DOHH2 (cell line): Measurements from ENCODE around the gene AP3S2.
"Not testable (repeated sequence)": the region's sequence is repeated elsewhere in the genome, so short reads cannot be mapped to it uniquely, and the experiment has no call there.

Experiments
- H3F3A ChIP-seq: fragments of 200-600 bp; sonication (generic), shearing (Covaris generic); 2 replicates; pipeline ENCODE4 v1.6.0; 2016; ENCODE audit warnings: antibody characterized with exemption, mild to moderate bottlenecking; ENCODE audit not compliant: control insufficient read depth, insufficient read depth
- H3K27ac ChIP-seq: fragments of 200-600 bp; sonication (generic); 2 replicates; pipeline ENCODE4 v1.5.1; 2014; ENCODE audit warnings: low read depth, mild to moderate bottlenecking, low read length, moderate library complexity
- H3K27me3 ChIP-seq: fragments of 200-600 bp; sonication (generic); 2 replicates; pipeline ENCODE4 v1.6.1; 2014; ENCODE audit warnings: mild to moderate bottlenecking, low read length, mixed read lengths; ENCODE audit not compliant: control insufficient read depth
- H3K36me3 ChIP-seq: fragments of 200-600 bp; sonication (generic); 2 replicates; pipeline ENCODE4 v1.6.1; 2014; ENCODE audit warnings: mild to moderate bottlenecking, low read length, moderate library complexity, mixed read lengths; ENCODE audit not compliant: control insufficient read depth
- H3K4me1 ChIP-seq: fragments of 200-600 bp; sonication (generic); 2 replicates; pipeline ENCODE4 v1.6.1; 2014; ENCODE audit warnings: mild to moderate bottlenecking, low read length, mixed read lengths; ENCODE audit not compliant: control insufficient read depth
- H3K4me2 ChIP-seq: fragments of 200-600 bp; sonication (generic); 2 replicates; pipeline ENCODE4 v1.6.0; 2014; ENCODE audit warnings: mild to moderate bottlenecking, low read length, moderate library complexity
- H3K4me3 ChIP-seq: fragments of 200-600 bp; sonication (generic); 2 replicates; pipeline ENCODE4 v1.5.1; 2014; ENCODE audit warnings: mild to moderate bottlenecking, low read length, mixed read lengths
- H3K79me2 ChIP-seq: fragments of 200-600 bp; sonication (generic); 2 replicates; pipeline ENCODE4 v1.6.1; 2014; ENCODE audit warnings: mild to moderate bottlenecking, low read length, mixed read lengths; ENCODE audit not compliant: control insufficient read depth
- H3K9me2 ChIP-seq: fragments of 200-600 bp; sonication (generic); replicated peaks from 2 replicates; pipeline ENCODE4 v1.6.1; 2014; ENCODE audit warnings: mild to moderate bottlenecking, low read length, mixed read lengths; ENCODE audit not compliant: control insufficient read depth
- H3K9me3 ChIP-seq: fragments of 200-600 bp; sonication (generic); 2 replicates; pipeline ENCODE4 v1.6.1; 2014; ENCODE audit warnings: antibody characterized with exemption, low read length, mixed read lengths; ENCODE audit not compliant: control insufficient read depth, insufficient read depth
- H4K20me1 ChIP-seq: fragments of 200-600 bp; sonication (generic); 2 replicates; pipeline ENCODE4 v1.6.0; 2014; ENCODE audit warnings: low read depth, mild to moderate bottlenecking, antibody characterized with exemption, low read length, moderate library complexity; ENCODE audit not compliant: control insufficient read depth, insufficient read depth
- CTCF ChIP-seq: fragments of 200-600 bp; sonication (generic); IDR thresholded peaks from one replicate; pipeline ENCODE4 v1.5.1; 2014; ENCODE audit warnings: antibody characterized with exemption, mild to moderate bottlenecking, low read depth, low read length; ENCODE audit not compliant: poor library complexity, severe bottlenecking
- EZH2phosphoT487 ChIP-seq: fragments of 200-600 bp; sonication (generic); IDR thresholded peaks from 2 replicates; pipeline ENCODE4 v1.6.1; 2017; ENCODE audit warnings: borderline replicate concordance, mild to moderate bottlenecking, antibody characterized with exemption, low read length, moderate library complexity, mixed read lengths

Gene AP3S2

GRCh38 chr15:89783111-89783860 is 110.5 kb downstream of the AP3S2 start:
- H3K79me2 ChIP-seq = no peaks in the 10 kb centered on the region
- no peaks in the 10 kb centered on the region for H3F3A ChIP-seq
- H3K9me2 ChIP-seq = no peaks in the 10 kb centered on the region
- H3K27me3 ChIP-seq = no peaks in the 10 kb centered on the region; the same call in none of the 2 replicates
- no peak overlapping the region for H3K4me3 ChIP-seq
- H3K4me1 ChIP-seq = no peaks in the 10 kb centered on the region
- H3K4me2 ChIP-seq = no peak overlapping the region
- TF ChIP-seq EZH2phosphoT487 (no peak), CTCF (no peak)
- no peaks in the 10 kb centered on the region for H4K20me1 ChIP-seq
- no peaks in the 10 kb centered on the region for H3K9me3 ChIP-seq
- no peak overlapping the region for H3K27ac ChIP-seq
- no peaks in the 10 kb centered on the region for H3K36me3 ChIP-seq

- not testable (repeated sequence) for H3K4me3 ChIP-seq, H3K4me2 ChIP-seq, H3K27ac ChIP-seq, H3K79me2 ChIP-seq, H3K9me2 ChIP-seq, H3K4me1 ChIP-seq, H4K20me1 ChIP-seq, H3K9me3 ChIP-seq, H3K36me3 ChIP-seq, H3K27me3 ChIP-seq, H3F3A ChIP-seq
Observed at GRCh38 chr15:89782619-89782950, 111.2 kb downstream of the AP3S2 start.

GRCh38 chr15:89781891-89782618 is 111.7 kb downstream of the AP3S2 start:
- Histone ChIP-seq H3K27ac (no peak overlapping the region), H3F3A (no peaks in the 10 kb centered on the region), H3K4me2 (no peak overlapping the region), H3K4me1 (no peaks in the 10 kb centered on the region), H3K79me2 (no peaks in the 10 kb centered on the region), H3K4me3 (no peak overlapping the region), H3K36me3 (no peaks in the 10 kb centered on the region), H3K9me2 (no peaks in the 10 kb centered on the region), H3K9me3 (no peaks in the 10 kb centered on the region), H3K27me3 (no peaks in the 10 kb centered on the region; the same call in none of the 2 replicates), H4K20me1 (no peaks in the 10 kb centered on the region)
- no peak for TF ChIP-seq EZH2phosphoT487
- no peak for TF ChIP-seq CTCF

GRCh38 chr15:89781055-89781454 is 112.7 kb downstream of the AP3S2 start:
- no peaks in the 10 kb centered on the region for H3K79me2 ChIP-seq
- no peaks in the 10 kb centered on the region for H3K4me1 ChIP-seq
- H3F3A ChIP-seq = no peaks in the 10 kb centered on the region
- H3K9me3 ChIP-seq = no peaks in the 10 kb centered on the region
- no peaks in the 10 kb centered on the region for H3K9me2 ChIP-seq
- H3K27me3 ChIP-seq = no peaks in the 10 kb centered on the region; the same call in none of the 2 replicates
- no peak overlapping the region for H3K27ac ChIP-seq
- H4K20me1 ChIP-seq = no peaks in the 10 kb centered on the region
- TF ChIP-seq EZH2phosphoT487 = no peak
- TF ChIP-seq CTCF = no peak
- H3K4me2 ChIP-seq = no peak overlapping the region
- no peaks in the 10 kb centered on the region for H3K36me3 ChIP-seq
- H3K4me3 ChIP-seq = no peak overlapping the region
